ENCODE measurements around the gene SPAG16.

SPAG16 gene

GRCh38 chr2:214382229-214382628 is 1098.0 kb downstream of the SPAG16 start:
- Histone ChIP-seq H3K4me1 (no peaks in the 10 kb centered on the region), H3K4me2 (no peak overlapping the region), H3K36me3 (no peaks in the 10 kb centered on the region), H3K9ac (no peak overlapping the region), H3K9me3 (no peaks in the 10 kb centered on the region), H3K27ac (no peak overlapping the region), H4K20me1 (no peaks in the 10 kb centered on the region), H3K27me3 (no peaks in the 10 kb centered on the region), H3K4me3 (no peak overlapping the region)
- TF ChIP-seq Cebpa-rat (IDR thresholded peaks at IDR 0.05), result no peak

GRCh38 chr2:214386720-214387119 is 1102.5 kb downstream of the SPAG16 start:
- Histone ChIP-seq H3K27me3 (no peaks in the 10 kb centered on the region), H3K9me3 (no peaks in the 10 kb centered on the region), H4K20me1 (no peaks in the 10 kb centered on the region), H3K36me3 (no peaks in the 10 kb centered on the region), H3K9ac (no peak overlapping the region), H3K4me1 (no peaks in the 10 kb centered on the region), H3K27ac (no peak overlapping the region), H3K4me2 (no peak overlapping the region), H3K4me3 (no peak overlapping the region)
- TF ChIP-seq Cebpa-rat (IDR thresholded peaks at IDR 0.05), result peak; percentile 47; the same call in 1 of the 2 replicates

GRCh38 chr2:214389334-214389733 is 1105.1 kb downstream of the SPAG16 start:
- TF ChIP-seq Cebpa-rat (IDR thresholded peaks at IDR 0.05), result no peak
- H4K20me1 ChIP-seq, result no peaks in the 10 kb centered on the region
- no peak overlapping the region for H3K4me2 ChIP-seq
- no peak overlapping the region for H3K4me3 ChIP-seq
- H3K27ac ChIP-seq, result no peak overlapping the region
- no peaks in the 10 kb centered on the region for H3K27me3 ChIP-seq
- H3K36me3 ChIP-seq, result no peaks in the 10 kb centered on the region
- no peaks in the 10 kb centered on the region for H3K4me1 ChIP-seq
- no peak overlapping the region for H3K9ac ChIP-seq
- no peaks in the 10 kb centered on the region for H3K9me3 ChIP-seq

GRCh38 chr2:214393796-214394195 is 1109.5 kb downstream of the SPAG16 start:
- Histone ChIP-seq H3K27me3 (no peaks in the 10 kb centered on the region), H3K36me3 (no peaks in the 10 kb centered on the region), H3K4me2 (no peak overlapping the region), H4K20me1 (no peaks in the 10 kb centered on the region), H3K4me3 (no peak overlapping the region), H3K9ac (no peak overlapping the region), H3K9me3 (no peaks in the 10 kb centered on the region), H3K4me1 (no peaks in the 10 kb centered on the region), H3K27ac (no peak overlapping the region)
- no peak for TF ChIP-seq Cebpa-rat (IDR thresholded peaks at IDR 0.05)

GRCh38 chr2:214395040-214395439 is 1110.8 kb downstream of the SPAG16 start:
- no peaks in the 10 kb centered on the region for H3K9me3 ChIP-seq
- H3K27me3 ChIP-seq, result no peaks in the 10 kb centered on the region
- no peak overlapping the region for H3K4me3 ChIP-seq
- H3K4me1 ChIP-seq, result no peaks in the 10 kb centered on the region
- no peak overlapping the region for H3K9ac ChIP-seq
- no peak for TF ChIP-seq Cebpa-rat (IDR thresholded peaks at IDR 0.05)
- H4K20me1 ChIP-seq, result no peaks in the 10 kb centered on the region
- H3K36me3 ChIP-seq, result no peaks in the 10 kb centered on the region
- no peak overlapping the region for H3K27ac ChIP-seq
- H3K4me2 ChIP-seq, result no peak overlapping the region

- H4K20me1 ChIP-seq, result no peaks in the 10 kb centered on the region
- H3K9me3 ChIP-seq, result no peaks in the 10 kb centered on the region
- no peaks in the 10 kb centered on the region for H3K27me3 ChIP-seq
- no peak overlapping the region for H3K4me2 ChIP-seq
- no peak overlapping the region for H3K4me3 ChIP-seq
- H3K36me3 ChIP-seq, result no peaks in the 10 kb centered on the region
- H3K9ac ChIP-seq, result no peak overlapping the region
- TF ChIP-seq Cebpa-rat (IDR thresholded peaks at IDR 0.05), result no peak
- H3K27ac ChIP-seq, result no peak overlapping the region
- H3K4me1 ChIP-seq, result no peaks in the 10 kb centered on the region
These were observed 1117.3 kb downstream of the SPAG16 start for GRCh38 chr2:214401580-214401979.

- H3K4me2 ChIP-seq, result no peak overlapping the region
These were observed 1126.0 kb downstream of the SPAG16 start for GRCh38 chr2:214410128-214410775.

GRCh38 chr2:214410918-214411554 is 1126.8 kb downstream of the SPAG16 start, which contains the start of gene VWC2L:
Gene VWC2L, plus strand, starts transcription at chr2:214411054. Its CDS starts 3,140 bp downstream, at chr2:214414194.
- Histone ChIP-seq H3K27ac (no peak within 1 kb of the TSS), H3K36me3 (no peaks in the 10 kb centered on the region), H4K20me1 (no peaks in the 10 kb centered on the region), H3K4me3 (no peak within 1 kb of the TSS), H3K9ac (no peak within 1 kb of the TSS), H3K4me2 (no peak within 1 kb of the TSS), H3K4me1 (no peaks in the 10 kb centered on the region), H3K27me3 (no peaks in the 10 kb centered on the region), H3K9me3 (no peaks in the 10 kb centered on the region)
- TF ChIP-seq Cebpa-rat (IDR thresholded peaks at IDR 0.05), result no peak

More at GRCh38 chr2:214410128-214410775, 1126.0 kb downstream of the SPAG16 start:
- no peak overlapping the region for H3K4me3 ChIP-seq
- H3K9me3 ChIP-seq, result no peaks in the 10 kb centered on the region
- H3K4me1 ChIP-seq, result no peaks in the 10 kb centered on the region
- H3K27ac ChIP-seq, result no peak overlapping the region
- H3K27me3 ChIP-seq, result no peaks in the 10 kb centered on the region
- no peak for TF ChIP-seq Cebpa-rat (IDR thresholded peaks at IDR 0.05)
- no peaks in the 10 kb centered on the region for H3K36me3 ChIP-seq
- H3K9ac ChIP-seq, result no peak overlapping the region
- H4K20me1 ChIP-seq, result no peaks in the 10 kb centered on the region

- Histone ChIP-seq H3K4me1 (no peaks in the 10 kb centered on the region), H3K4me2 (no peak overlapping the region), H3K9me3 (no peaks in the 10 kb centered on the region), H3K36me3 (no peaks in the 10 kb centered on the region), H3K9ac (no peak overlapping the region), H3K4me3 (no peak overlapping the region), H3K27ac (no peak overlapping the region), H4K20me1 (no peaks in the 10 kb centered on the region), H3K27me3 (no peaks in the 10 kb centered on the region)
- TF ChIP-seq Cebpa-rat (IDR thresholded peaks at IDR 0.05), result no peak
These were observed 1128.4 kb downstream of the SPAG16 start for GRCh38 chr2:214412679-214413078.

- no peaks in the 10 kb centered on the region for H3K9me3 ChIP-seq
- H3K27ac ChIP-seq, result no peak overlapping the region
- no peak overlapping the region for H3K4me3 ChIP-seq
- no peak overlapping the region for H3K4me2 ChIP-seq
- no peaks in the 10 kb centered on the region for H4K20me1 ChIP-seq
- H3K27me3 ChIP-seq, result no peaks in the 10 kb centered on the region
- no peak overlapping the region for H3K9ac ChIP-seq
- H3K4me1 ChIP-seq, result no peaks in the 10 kb centered on the region
- H3K36me3 ChIP-seq, result no peaks in the 10 kb centered on the region
- no peak for TF ChIP-seq Cebpa-rat (IDR thresholded peaks at IDR 0.05)
These were observed 1152.2 kb downstream of the SPAG16 start for GRCh38 chr2:214436470-214436869.

Data from BLaER1 (cell line).